ENCODE measurements around the gene NEBL.

Gene NEBL

GRCh38 chr10:20806487-20806886 is 90.6 kb downstream of the NEBL start:
- TF ChIP-seq, protein P1, sequence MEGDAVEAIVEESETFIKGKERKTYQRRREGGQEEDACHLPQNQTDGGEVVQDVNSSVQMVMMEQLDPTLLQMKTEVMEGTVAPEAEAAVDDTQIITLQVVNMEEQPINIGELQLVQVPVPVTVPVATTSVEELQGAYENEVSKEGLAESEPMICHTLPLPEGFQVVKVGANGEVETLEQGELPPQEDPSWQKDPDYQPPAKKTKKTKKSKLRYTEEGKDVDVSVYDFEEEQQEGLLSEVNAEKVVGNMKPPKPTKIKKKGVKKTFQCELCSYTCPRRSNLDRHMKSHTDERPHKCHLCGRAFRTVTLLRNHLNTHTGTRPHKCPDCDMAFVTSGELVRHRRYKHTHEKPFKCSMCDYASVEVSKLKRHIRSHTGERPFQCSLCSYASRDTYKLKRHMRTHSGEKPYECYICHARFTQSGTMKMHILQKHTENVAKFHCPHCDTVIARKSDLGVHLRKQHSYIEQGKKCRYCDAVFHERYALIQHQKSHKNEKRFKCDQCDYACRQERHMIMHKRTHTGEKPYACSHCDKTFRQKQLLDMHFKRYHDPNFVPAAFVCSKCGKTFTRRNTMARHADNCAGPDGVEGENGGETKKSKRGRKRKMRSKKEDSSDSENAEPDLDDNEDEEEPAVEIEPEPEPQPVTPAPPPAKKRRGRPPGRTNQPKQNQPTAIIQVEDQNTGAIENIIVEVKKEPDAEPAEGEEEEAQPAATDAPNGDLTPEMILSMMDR (IDR thresholded peaks at IDR 0.05; ENCODE audit: insufficient read depth, low read length, poor library complexity, severe bottlenecking), result no peak
- DNase-seq (ENCODE audit: extremely low read depth, insufficient read length), result no peak
- Histone ChIP-seq H3K4me3 (replicated peaks; ENCODE audit: low read depth, low read length) (no peak overlapping the region), H3K36me3 (ENCODE audit: control insufficient read depth, insufficient read depth, low read length) (no peaks in the 10 kb centered on the region), H3K27me3 (replicated peaks; ENCODE audit: control insufficient read depth, insufficient read depth, low read length) (no peaks in the 10 kb centered on the region)

DNA sequence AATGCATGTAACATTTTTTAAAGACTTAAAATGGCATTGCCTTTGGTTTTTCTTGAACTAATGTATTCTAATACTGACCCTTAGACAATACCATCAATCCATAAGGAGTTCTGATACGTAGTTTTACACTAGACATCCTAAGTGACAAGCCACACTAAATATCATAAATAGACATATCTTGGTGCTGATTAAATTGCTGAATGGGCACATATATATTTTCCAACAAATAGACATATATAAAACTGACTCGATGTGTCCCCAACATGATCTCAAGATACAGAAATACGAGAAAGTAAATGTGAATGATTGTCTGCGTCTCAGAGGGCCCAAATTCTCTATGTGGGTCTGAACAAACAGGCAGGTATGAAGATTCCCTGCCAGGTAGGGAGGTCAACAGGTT is 99.8 kb downstream of the NEBL start:
- DNase-seq (ENCODE audit: extremely low read depth, insufficient read length), result no peak
- no peaks in the 10 kb centered on the region for H3K27me3 ChIP-seq (replicated peaks; ENCODE audit: control insufficient read depth, insufficient read depth, low read length)
- no peak overlapping the region for H3K4me3 ChIP-seq (replicated peaks; ENCODE audit: low read depth, low read length)
- no peaks in the 10 kb centered on the region for H3K36me3 ChIP-seq (ENCODE audit: control insufficient read depth, insufficient read depth, low read length)
- TF ChIP-seq, protein P1 (IDR thresholded peaks at IDR 0.05; ENCODE audit: insufficient read depth, low read length, poor library complexity, severe bottlenecking), result no peak

DNA sequence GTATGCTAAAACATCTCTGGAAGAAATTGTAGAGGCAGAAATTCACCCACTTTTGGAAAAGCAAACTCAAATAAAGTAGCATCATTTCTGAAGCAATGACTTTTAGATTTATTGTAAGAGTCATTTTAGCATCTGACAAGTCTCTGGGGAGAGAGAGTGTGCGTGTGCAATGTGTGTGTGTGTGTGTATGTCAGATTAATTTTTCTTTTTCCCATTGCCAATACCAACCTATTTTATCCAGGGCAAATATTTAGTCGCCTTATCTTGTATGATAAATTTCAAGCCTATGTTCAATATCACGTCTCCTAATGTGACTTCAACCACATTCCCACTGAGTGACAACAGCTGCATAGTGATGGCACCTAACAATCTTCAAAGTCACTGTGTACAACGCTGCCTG is 101.7 kb downstream of the NEBL start:
- Histone ChIP-seq H3K36me3 (ENCODE audit: control insufficient read depth, insufficient read depth, low read length) (no peaks in the 10 kb centered on the region), H3K4me3 (replicated peaks; ENCODE audit: low read depth, low read length) (no peak overlapping the region), H3K27me3 (replicated peaks; ENCODE audit: control insufficient read depth, insufficient read depth, low read length) (no peaks in the 10 kb centered on the region)
- TF ChIP-seq, protein P1 (IDR thresholded peaks at IDR 0.05; ENCODE audit: insufficient read depth, low read length, poor library complexity, severe bottlenecking), result no peak
- DNase-seq (ENCODE audit: extremely low read depth, insufficient read length), result no peak

- TF ChIP-seq, protein P1 (IDR thresholded peaks at IDR 0.05; ENCODE audit: insufficient read depth, low read length, poor library complexity, severe bottlenecking), result no peak
- no peak overlapping the region for H3K4me3 ChIP-seq (replicated peaks; ENCODE audit: low read depth, low read length)
- DNase-seq (ENCODE audit: extremely low read depth, insufficient read length), result no peak
- H3K27me3 ChIP-seq (replicated peaks; ENCODE audit: control insufficient read depth, insufficient read depth, low read length), result no peaks in the 10 kb centered on the region
- no peaks in the 10 kb centered on the region for H3K36me3 ChIP-seq (ENCODE audit: control insufficient read depth, insufficient read depth, low read length)
Observed at GRCh38 chr10:20785174-20785573, 111.9 kb downstream of the NEBL start.

GRCh38 chr10:20778008-20778757 is 118.9 kb downstream of the NEBL start:
- Histone ChIP-seq H3K27me3 (replicated peaks; ENCODE audit: control insufficient read depth, insufficient read depth, low read length) (no peaks in the 10 kb centered on the region), H3K36me3 (ENCODE audit: control insufficient read depth, insufficient read depth, low read length) (no peaks in the 10 kb centered on the region), H3K4me3 (replicated peaks; ENCODE audit: low read depth, low read length) (no peak overlapping the region)
- no peak for DNase-seq (ENCODE audit: extremely low read depth, insufficient read length)
- TF ChIP-seq, protein P1 (IDR thresholded peaks at IDR 0.05; ENCODE audit: insufficient read depth, low read length, poor library complexity, severe bottlenecking), result no peak

Measured in GM06990 (cell line).